ENCODE data around the gene TMC6. TPM values are rescaled to one million over a fixed set of nuclear protein-coding genes. Genes with fewer than 3 reads are reported as not detected.
A peak's percentile ranks its signal among the peaks of the same experiment; 100 is the strongest.

TMC6 gene
- total and polyA plus RNA-seq, 2 experiments from 2014 or later: 50.0 to 72.2 TPM

GRCh38 chr17:78151514-78152008, 23.0 kb upstream of the TMC6 start:
- Mint-ChIP-seq H3K27me3 (ENCODE audit: insufficient read depth, low read depth, poor library complexity) (peaks cover 2% of the 10 kb centered on the region), H3K4me1 (peaks cover 5% of the 10 kb centered on the region; the same call in 1 of the 3 replicates), H3K36me3 (ENCODE audit: low read depth) (no peaks in the 10 kb centered on the region), H3K9me3 (no peaks in the 10 kb centered on the region; the same call in 2 of the 3 replicates), H3K27ac (no peak overlapping the region), H3K4me3 (no peak overlapping the region)
- H3K27me3 ChIP-seq (ENCODE audit: insufficient read depth): no peaks in the 10 kb centered on the region
- ATAC-seq (peak; percentile 69), DNase-seq (ENCODE audit: low spot score) (peak; percentile 44)
- H3K4me1 ChIP-seq (ENCODE audit: insufficient read depth): no peaks in the 10 kb centered on the region
- H2AFZ ChIP-seq: no peak overlapping the region
- no peak for TF ChIP-seq CREB1 (CRISPR knock-in tag; IDR thresholded peaks at IDR 0.05; ENCODE audit: low read depth)
- TF ChIP-seq ZNF331 (CRISPR knock-in tag; IDR thresholded peaks at IDR 0.05; ENCODE audit: low read depth): no peak
- no peak for TF ChIP-seq POLR2AphosphoS5 (IDR thresholded peaks at IDR 0.05; ENCODE audit: low read depth)
- no peak for TF ChIP-seq EZH2phosphoT487 (IDR thresholded peaks at IDR 0.05; ENCODE audit: unreplicated experiment)
- TF ChIP-seq NANOG (IDR thresholded peaks at IDR 0.05; ENCODE audit: borderline replicate concordance): no peak
- no peak for TF ChIP-seq REST (IDR thresholded peaks at IDR 0.05; ENCODE audit: unreplicated experiment)
- H4K20me1 ChIP-seq (replicated peaks; ENCODE audit: insufficient read depth): no peaks in the 10 kb centered on the region
- H3K27ac ChIP-seq (ENCODE audit: low read depth): no peak overlapping the region
- no peaks in the 10 kb centered on the region for H3K79me2 ChIP-seq (replicated peaks; ENCODE audit: insufficient read depth)
- no peak overlapping the region for H3K4me2 ChIP-seq
- no peak overlapping the region for H3K4me3 ChIP-seq
- no peaks in the 10 kb centered on the region for H3K36me3 ChIP-seq (ENCODE audit: insufficient read depth)
- H3K9me2 ChIP-seq (ENCODE audit: insufficient read depth): no peaks in the 10 kb centered on the region
- no peaks in the 10 kb centered on the region for H3F3A ChIP-seq (replicated peaks; ENCODE audit: low read depth)

GRCh38 chr17:78148286-78149016, 19.9 kb upstream of the TMC6 start:
- Histone ChIP-seq H3K4me3 (no peak overlapping the region), H3K27ac (ENCODE audit: low read depth) (no peak overlapping the region), H2AFZ (0 out of 2 replicates have a peak overlapping the region, but pooled peaks have one; percentile 18), H3K79me2 (replicated peaks; ENCODE audit: insufficient read depth) (no peaks in the 10 kb centered on the region), H3K4me2 (no peak overlapping the region), H3K4me1 (ENCODE audit: insufficient read depth) (no peaks in the 10 kb centered on the region), H3K27me3 (ENCODE audit: insufficient read depth) (no peaks in the 10 kb centered on the region), H3K9me2 (ENCODE audit: insufficient read depth) (no peaks in the 10 kb centered on the region), H3K36me3 (ENCODE audit: insufficient read depth) (no peaks in the 10 kb centered on the region), H3F3A (replicated peaks; ENCODE audit: low read depth) (no peaks in the 10 kb centered on the region), H4K20me1 (replicated peaks; ENCODE audit: insufficient read depth) (no peaks in the 10 kb centered on the region)
- Mint-ChIP-seq H3K9me3 (no peaks in the 10 kb centered on the region; the same call in 2 of the 3 replicates), H3K27me3 (ENCODE audit: insufficient read depth, low read depth, poor library complexity) (peaks cover 2% of the 10 kb centered on the region), H3K36me3 (ENCODE audit: low read depth) (no peaks in the 10 kb centered on the region), H3K4me1 (peaks cover 5% of the 10 kb centered on the region; the same call in 1 of the 3 replicates), H3K4me3 (no peak overlapping the region), H3K27ac (no peak overlapping the region)
- DNase-seq (ENCODE audit: low spot score) (no peak), ATAC-seq (no peak)
- TF ChIP-seq EZH2 (IDR thresholded peaks at IDR 0.05; ENCODE audit: low read depth, unreplicated experiment) (no peak), EZH2phosphoT487 (IDR thresholded peaks at IDR 0.05; ENCODE audit: unreplicated experiment) (no peak), CTCF (conservative IDR thresholded peaks at IDR 0.05; ENCODE audit: low read depth in 2 of 2) (no peak), NANOG (IDR thresholded peaks at IDR 0.05; ENCODE audit: borderline replicate concordance) (no peak), CREB1 (CRISPR knock-in tag; IDR thresholded peaks at IDR 0.05; ENCODE audit: low read depth) (no peak), JUNB (IDR thresholded peaks at IDR 0.05; ENCODE audit: unreplicated experiment) (no peak), ZNF331 (CRISPR knock-in tag; IDR thresholded peaks at IDR 0.05; ENCODE audit: low read depth) (no peak), STAT1 (IDR thresholded peaks at IDR 0.05; ENCODE audit: unreplicated experiment) (no peak), ZNF114 (CRISPR knock-in tag; IDR thresholded peaks at IDR 0.05) (no peak), POLR2AphosphoS5 (IDR thresholded peaks at IDR 0.05; ENCODE audit: low read depth) (no peak), ETS1 (IDR thresholded peaks at IDR 0.05) (no peak)
